A549 (cell line): ENCODE data around the gene CMAS. TPM values are rescaled to one million over a fixed set of nuclear protein-coding genes. Genes with fewer than 3 reads are reported as not detected.

Source experiments
- ATAC-seq, 2 experiments: fragments of 200-7000 bp in 1 of 2; fragments of >200 bp in 1 of 2; cut with Nextera tagmentation in 1 of 2; cut with Tn5 transposase in 1 of 2; 3 replicates each; pipeline versions ENCODE4 v1.8.0 to v1.9.1; 2018 to 2020; ENCODE audit warnings: mild to moderate bottlenecking in 1 of 2, moderate library complexity in 1 of 2
- CTCF ChIA-PET: fragments of 300-600 bp; sonication (Branson Sonifier 250); formaldehyde crosslinking; extraction: SDS; loops from one replicate; lab custom pipeline; 2021; ENCODE audit warnings: antibody characterized with exemption, inconsistent platforms; lab: Yijun Ruan, JAX
- POLR2A ChIA-PET: fragments of 350-600 bp; formaldehyde crosslinking; extraction: SDS; loops from one replicate; lab custom pipeline; 2021; ENCODE audit warnings: antibody characterized with exemption, inconsistent platforms; lab: Yijun Ruan, JAX
- DNase-seq, 2 experiments: peaks; one replicate each; pipeline versions ENCODE4 v3.0.0 to v3.0.0-alpha.2; 2011 to 2016; ENCODE audit warnings: low read depth in 1 of 2, low spot score in 1 of 2
- FAIRE-seq: peaks from 2 replicates; lab custom pipeline; 2011; peaks lifted over from hg19 to GRCh38; lab: Jason Lieb, UNC
- H3K27ac ChIP-seq, 2 experiments: fragments of >200 bp; sonication (Bioruptor Twin); formaldehyde crosslinking; 3 replicates each; pipeline ENCODE4 v1.5.1; 2016 to 2017
- H3K4me1 ChIP-seq: fragments of >200 bp; sonication (Bioruptor Twin); formaldehyde crosslinking; 3 replicates; pipeline ENCODE4 v1.6.1; 2016
- H3K4me2 ChIP-seq: fragments of >200 bp; sonication (Bioruptor Twin); formaldehyde crosslinking; 3 replicates; pipeline ENCODE4 v1.6.1; 2016
- H3K4me3 ChIP-seq: fragments of >200 bp; sonication (Bioruptor Twin); formaldehyde crosslinking; 3 replicates; pipeline ENCODE4 v1.5.1; 2016
- H3K9me3 ChIP-seq: fragments of >200 bp; sonication (Bioruptor Twin); formaldehyde crosslinking; 3 replicates; pipeline ENCODE4 v1.6.1; 2016
- BHLHE40 ChIP-seq: IDR thresholded peaks from 2 replicates; pipeline ENCODE4 v1.6.1; 2012; ENCODE audit warnings: low read depth, low read length, inconsistent platforms
- CBX2 ChIP-seq: fragments of 200-600 bp; sonication (generic); IDR thresholded peaks from 2 replicates; pipeline ENCODE4 v1.6.1; 2016; ENCODE audit warnings: low read depth, mild to moderate bottlenecking, borderline replicate concordance
- CBX8 ChIP-seq: fragments of 200-600 bp; sonication (generic); IDR thresholded peaks from 2 replicates; pipeline ENCODE4 v1.6.1; 2016
- CEBPB ChIP-seq, 2 experiments: fragments of >200 bp in 1 of 2; sonication (Bioruptor Twin) in 1 of 2; formaldehyde crosslinking in 1 of 2; IDR thresholded peaks; 2 replicates each; pipeline ENCODE4 v1.6.1; 2012 to 2016
- CHD2 ChIP-seq: fragments of 150-350 bp; IDR thresholded peaks from 2 replicates; pipeline ENCODE4 v1.6.1; 2014; ENCODE audit warnings: low read length; ENCODE audit not compliant: partially characterized antibody
- E2F6 ChIP-seq: IDR thresholded peaks from 2 replicates; pipeline ENCODE4 v1.6.1; 2012; ENCODE audit warnings: low read depth, borderline replicate concordance
- EHF ChIP-seq: fragments of 250-450 bp; sonication (Bioruptor Pico); IDR thresholded peaks from 2 replicates; pipeline ENCODE4 v1.5.0; 2020; ENCODE audit warnings: mild to moderate bottlenecking
- EHMT2 ChIP-seq: fragments of 200-600 bp; sonication (generic); IDR thresholded peaks from 2 replicates; pipeline ENCODE4 v1.6.1; 2016; ENCODE audit warnings: antibody characterized with exemption, low read depth, mild to moderate bottlenecking, moderate library complexity
- ELK1 ChIP-seq: fragments of 150-350 bp; IDR thresholded peaks from 2 replicates; pipeline ENCODE4 v1.6.1; 2014; ENCODE audit warnings: low read depth, mild to moderate bottlenecking, low read length
- EP300 ChIP-seq, 2 experiments: fragments of >200 bp; sonication (Bioruptor Twin); formaldehyde crosslinking; IDR thresholded peaks; 2 replicates in 1 of 2; 3 replicates in 1 of 2; pipeline ENCODE4 v1.6.1; 2016 to 2017
- FOSB ChIP-seq: fragments of 250-450 bp; sonication (Bioruptor Pico); IDR thresholded peaks from 2 replicates; pipeline ENCODE4 v1.5.0; 2020; ENCODE audit warnings: mild to moderate bottlenecking, moderate library complexity
- FOSL2 ChIP-seq, 2 experiments: fragments of 450-650 bp in 1 of 2; fragments of >200 bp in 1 of 2; sonication (Bioruptor Twin) in 1 of 2; formaldehyde crosslinking; IDR thresholded peaks; 2 replicates each; pipeline versions ENCODE4 v1.5.0 to v1.6.1; 2016 to 2020; ENCODE audit warnings: mild to moderate bottlenecking in 1 of 2, moderate library complexity in 1 of 2
- GATA3 ChIP-seq: IDR thresholded peaks from 2 replicates; pipeline ENCODE4 v1.6.1; 2012; ENCODE audit warnings: borderline replicate concordance
- HDAC2 ChIP-seq: fragments of 200-600 bp; sonication (generic); IDR thresholded peaks from 2 replicates; pipeline ENCODE4 v1.6.1; 2016
- HOXB13 ChIP-seq: fragments of 250-450 bp; sonication (Bioruptor Pico); IDR thresholded peaks from 2 replicates; pipeline ENCODE4 v1.5.0; 2020; ENCODE audit warnings: low read depth, mild to moderate bottlenecking, moderate library complexity
- HOXB5 ChIP-seq: fragments of 250-450 bp; sonication (Bioruptor Pico); IDR thresholded peaks from 2 replicates; pipeline ENCODE4 v1.5.0; 2020; ENCODE audit warnings: mild to moderate bottlenecking, moderate library complexity
- JUNB ChIP-seq: fragments of >200 bp; sonication (Bioruptor Twin); formaldehyde crosslinking; IDR thresholded peaks from 2 replicates; pipeline ENCODE4 v1.6.1; 2016
- KDM1A ChIP-seq: fragments of 200-600 bp; sonication (generic); IDR thresholded peaks from 2 replicates; pipeline ENCODE4 v1.6.1; 2016; ENCODE audit warnings: low read depth, mild to moderate bottlenecking
- MAZ ChIP-seq: fragments of 150-350 bp; IDR thresholded peaks from 2 replicates; pipeline ENCODE4 v1.6.1; 2014; ENCODE audit warnings: antibody characterized with exemption, low read depth, low read length, borderline replicate concordance
- NPAS2 ChIP-seq: fragments of 250-450 bp; sonication (Bioruptor Pico); IDR thresholded peaks from 2 replicates; pipeline ENCODE4 v1.8.0; 2022; ENCODE audit warnings: mild to moderate bottlenecking, moderate library complexity, borderline replicate concordance
- NR3C1 ChIP-seq: fragments of >200 bp; sonication (Bioruptor Twin); formaldehyde crosslinking; IDR thresholded peaks from 3 replicates; pipeline ENCODE4 v1.6.1; 2017
- POLR2A ChIP-seq: IDR thresholded peaks from 2 replicates; pipeline ENCODE4 v1.6.1; 2012; ENCODE audit warnings: mild to moderate bottlenecking, low read length
- RAD21 ChIP-seq, 2 experiments: fragments of >200 bp in 1 of 2; sonication (Bioruptor Twin) in 1 of 2; formaldehyde crosslinking in 1 of 2; IDR thresholded peaks in 1 of 2; conservative IDR thresholded peaks in 1 of 2; 2 replicates in 1 of 2; 3 replicates in 1 of 2; pipeline ENCODE4 v1.6.1; 2012 to 2018; ENCODE audit warnings: inconsistent platforms in 1 of 2
- RFX5 ChIP-seq: fragments of 450-650 bp; IDR thresholded peaks from 2 replicates; pipeline ENCODE4 v1.7.1; 2014; ENCODE audit warnings: antibody characterized with exemption, mild to moderate bottlenecking, moderate library complexity
- SREBF2 ChIP-seq: fragments of 450-650 bp; IDR thresholded peaks from 2 replicates; pipeline ENCODE4 v1.6.1; 2014; ENCODE audit warnings: mild to moderate bottlenecking, moderate library complexity
- TP53 ChIP-seq: fragments of 250-450 bp; sonication (Bioruptor Pico); IDR thresholded peaks from 2 replicates; pipeline ENCODE4 v1.5.0; 2021; ENCODE audit warnings: mild to moderate bottlenecking, moderate library complexity
- ZFP36 ChIP-seq: fragments of 450-650 bp; IDR thresholded peaks from 2 replicates; pipeline ENCODE4 v1.6.1; 2014; ENCODE audit warnings: borderline replicate concordance; ENCODE audit not compliant: partially characterized antibody
- WGBS: methylation state at CpG from one replicate; pipeline ENCODE4 v1.1.6; 2017; ENCODE audit errors: missing lambda C conversion rate; 5-methylcytosine and 5-hydroxymethylcytosine counted together
- polyA plus RNA-seq, 4 experiments: library from polyadenylated mRNA; depleted of rRNA in 3 of 4; stranded (reverse); fragments of >200 nt; fragmentation: RNase III in 1 of 4; extraction: RNeasy Plus Mini Kit Qiagen cat#74134 plus additional on column Dnase treatment in 1 of 4; gene quantifications; 2 replicates in 3 of 4; 3 replicates in 1 of 4; pipeline ENCODE4 v1.2.3, GENCODE V29; 2011 to 2017
- TF ChIP-seq, protein P1 (sequence below): fragments of >200 bp; sonication (Bioruptor Twin); formaldehyde crosslinking; IDR thresholded peaks from 3 replicates; pipeline ENCODE4 v1.5.1; 2016
- TF ChIP-seq, protein P2 (sequence below): IDR thresholded peaks from 2 replicates; pipeline ENCODE4 v1.6.1; 2012
- TF ChIP-seq, protein P3 (sequence below): fragments of 450-650 bp; IDR thresholded peaks from 2 replicates; pipeline ENCODE4 v1.6.1; 2014; ENCODE audit warnings: antibody characterized with exemption
- TF ChIP-seq, protein P4 (sequence below): fragments of 250-450 bp; sonication (Bioruptor Pico); IDR thresholded peaks from 2 replicates; pipeline ENCODE4 v1.5.0; 2020; ENCODE audit warnings: low read depth, mild to moderate bottlenecking, moderate library complexity

The CMAS gene
- polyA plus RNA-seq, 2 of the 4 experiments (the other 2 are of a cell fraction), result 47.1 to 68.2 TPM

DNA sequence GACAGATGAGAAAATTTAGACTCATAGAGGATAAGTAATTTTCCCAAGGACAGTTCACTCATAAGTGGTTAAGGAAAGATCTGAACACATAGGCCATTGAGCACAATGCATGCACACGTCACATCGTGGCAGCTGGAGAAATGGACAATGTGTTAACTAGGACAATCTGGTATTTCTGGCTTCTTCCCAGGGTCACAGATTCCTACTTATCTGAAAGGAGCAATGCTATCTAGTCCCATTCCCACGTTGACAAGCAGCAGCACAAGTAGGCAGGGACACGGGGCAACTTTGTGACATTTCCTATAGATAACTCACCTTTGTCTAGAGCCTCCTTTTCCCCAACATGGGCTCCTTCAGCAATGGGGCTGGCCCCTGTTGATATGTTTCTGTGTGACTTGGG, 6.7 kb upstream of the CMAS start:
- ChIA-PET CTCF (no interaction called here), POLR2A (no interaction called here)
- Histone ChIP-seq H3K4me3 (no peak overlapping the region), H3K9me3 (no peaks in the 10 kb centered on the region), H3K27ac (no peak overlapping the region), H3K4me1 (peaks cover 25% of the 10 kb centered on the region; the same call in 2 of the 3 replicates), H3K4me2 (no peak overlapping the region)
- no peak for TF ChIP-seq HOXB5
- no peak for TF ChIP-seq HDAC2
- no peak for TF ChIP-seq CBX2
- no peak for TF ChIP-seq POLR2A
- TF ChIP-seq E2F6, result no peak
- TF ChIP-seq ZFP36, result no peak
- no peak for TF ChIP-seq TP53 (CRISPR knock-in tag)
- no peak for TF ChIP-seq FOSB (CRISPR knock-in tag)
- no peak for TF ChIP-seq RFX5
- TF ChIP-seq BHLHE40, result no peak
- TF ChIP-seq, protein P1, sequence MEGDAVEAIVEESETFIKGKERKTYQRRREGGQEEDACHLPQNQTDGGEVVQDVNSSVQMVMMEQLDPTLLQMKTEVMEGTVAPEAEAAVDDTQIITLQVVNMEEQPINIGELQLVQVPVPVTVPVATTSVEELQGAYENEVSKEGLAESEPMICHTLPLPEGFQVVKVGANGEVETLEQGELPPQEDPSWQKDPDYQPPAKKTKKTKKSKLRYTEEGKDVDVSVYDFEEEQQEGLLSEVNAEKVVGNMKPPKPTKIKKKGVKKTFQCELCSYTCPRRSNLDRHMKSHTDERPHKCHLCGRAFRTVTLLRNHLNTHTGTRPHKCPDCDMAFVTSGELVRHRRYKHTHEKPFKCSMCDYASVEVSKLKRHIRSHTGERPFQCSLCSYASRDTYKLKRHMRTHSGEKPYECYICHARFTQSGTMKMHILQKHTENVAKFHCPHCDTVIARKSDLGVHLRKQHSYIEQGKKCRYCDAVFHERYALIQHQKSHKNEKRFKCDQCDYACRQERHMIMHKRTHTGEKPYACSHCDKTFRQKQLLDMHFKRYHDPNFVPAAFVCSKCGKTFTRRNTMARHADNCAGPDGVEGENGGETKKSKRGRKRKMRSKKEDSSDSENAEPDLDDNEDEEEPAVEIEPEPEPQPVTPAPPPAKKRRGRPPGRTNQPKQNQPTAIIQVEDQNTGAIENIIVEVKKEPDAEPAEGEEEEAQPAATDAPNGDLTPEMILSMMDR, result no peak
- no peak for TF ChIP-seq EHF
- no peak for TF ChIP-seq HOXB13 (CRISPR knock-in tag)
- ATAC-seq (no peak), FAIRE-seq (no peak), DNase-seq (no peak)
- 57% methylated on average over 4 of the region's 4 CpGs for WGBS

GRCh38 chr12:22042976-22043669, 2.9 kb upstream of the CMAS start:
- Histone ChIP-seq H3K9me3 (no peaks in the 10 kb centered on the region), H3K4me3 (no peak overlapping the region), H3K27ac (peak overlapping the region; percentile 29 to 40; a peak in 2 of 6 replicates), H3K4me1 (peaks cover 33% of the 10 kb centered on the region; the same call in 2 of the 3 replicates), H3K4me2 (peak overlapping the region; percentile 59)
- DNase-seq, result peak in 1 of 2 experiments; percentile 28
- 42% methylated on average over 9 of the region's 9 CpGs for WGBS
- ATAC-seq, result peak in 1 of 2 experiments; percentile 9; a peak in 1 of 6 replicates
- CTCF ChIA-PET, result no interaction called here
- POLR2A ChIA-PET, result no interaction called here
- no peak for FAIRE-seq
- no peak for TF ChIP-seq NPAS2
- TF ChIP-seq CBX2, result no peak
- TF ChIP-seq RAD21 (conservative IDR thresholded peaks at IDR 0.05 in 1 of 2, IDR thresholded peaks at IDR 0.05 in 1 of 2), result no peak
- TF ChIP-seq, protein P2, sequence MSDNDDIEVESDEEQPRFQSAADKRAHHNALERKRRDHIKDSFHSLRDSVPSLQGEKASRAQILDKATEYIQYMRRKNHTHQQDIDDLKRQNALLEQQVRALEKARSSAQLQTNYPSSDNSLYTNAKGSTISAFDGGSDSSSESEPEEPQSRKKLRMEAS, result no peak
- TF ChIP-seq SREBF2, result no peak
- peak; percentile 17; the same call in 1 of the 2 replicates for TF ChIP-seq JUNB
- TF ChIP-seq FOSL2 (IDR thresholded peaks at IDR 0.05), result no peak
- TF ChIP-seq FOSL2 (CRISPR knock-in tag; IDR thresholded peaks at IDR 0.05), result peak; percentile 48
- TF ChIP-seq CBX8, result no peak
- TF ChIP-seq, protein P3, sequence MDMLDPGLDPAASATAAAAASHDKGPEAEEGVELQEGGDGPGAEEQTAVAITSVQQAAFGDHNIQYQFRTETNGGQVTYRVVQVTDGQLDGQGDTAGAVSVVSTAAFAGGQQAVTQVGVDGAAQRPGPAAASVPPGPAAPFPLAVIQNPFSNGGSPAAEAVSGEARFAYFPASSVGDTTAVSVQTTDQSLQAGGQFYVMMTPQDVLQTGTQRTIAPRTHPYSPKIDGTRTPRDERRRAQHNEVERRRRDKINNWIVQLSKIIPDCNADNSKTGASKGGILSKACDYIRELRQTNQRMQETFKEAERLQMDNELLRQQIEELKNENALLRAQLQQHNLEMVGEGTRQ, result no peak

DNA sequence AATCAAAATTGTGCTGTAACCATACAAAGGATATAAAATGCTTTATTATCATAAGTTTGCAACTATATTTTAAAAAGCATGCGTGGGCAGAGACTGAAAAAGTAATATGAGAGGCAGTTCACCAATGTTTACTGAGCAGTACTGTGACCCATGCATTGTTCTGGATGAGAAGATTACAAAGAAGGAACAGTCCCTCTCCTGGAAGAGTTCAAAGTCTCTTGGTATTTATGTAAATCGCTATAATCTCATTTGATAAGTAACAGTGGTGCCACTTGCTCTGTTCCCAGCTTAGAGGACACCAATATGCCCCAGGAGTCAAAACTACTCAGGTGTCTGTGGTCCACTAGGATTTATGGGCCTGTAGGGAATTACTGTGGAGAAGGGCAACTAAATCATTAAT, 2.1 kb upstream of the CMAS start:
- peaks cover 33% of the 10 kb centered on the region; the same call in 2 of the 3 replicates for H3K4me1 ChIP-seq
- ChIA-PET CTCF (no interaction called here), POLR2A (no interaction called here)
- WGBS, result 47% methylated on average over 2 of the region's 2 CpGs
- no peaks in the 10 kb centered on the region for H3K9me3 ChIP-seq
- H3K4me2 ChIP-seq, result peak overlapping the region; percentile 59
- H3K27ac ChIP-seq, result no peak overlapping the region
- ATAC-seq, result no peak
- H3K4me3 ChIP-seq, result no peak overlapping the region
- FAIRE-seq, result no peak
- DNase-seq, result no peak
- no peak for TF ChIP-seq HOXB5
- TF ChIP-seq CBX2, result no peak
- TF ChIP-seq, protein P4, sequence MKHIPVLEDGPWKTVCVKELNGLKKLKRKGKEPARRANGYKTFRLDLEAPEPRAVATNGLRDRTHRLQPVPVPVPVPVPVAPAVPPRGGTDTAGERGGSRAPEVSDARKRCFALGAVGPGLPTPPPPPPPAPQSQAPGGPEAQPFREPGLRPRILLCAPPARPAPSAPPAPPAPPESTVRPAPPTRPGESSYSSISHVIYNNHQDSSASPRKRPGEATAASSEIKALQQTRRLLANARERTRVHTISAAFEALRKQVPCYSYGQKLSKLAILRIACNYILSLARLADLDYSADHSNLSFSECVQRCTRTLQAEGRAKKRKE (CRISPR knock-in tag), result no peak
- TF ChIP-seq ELK1, result no peak
- TF ChIP-seq CHD2, result no peak
- TF ChIP-seq NR3C1, result no peak
- no peak for TF ChIP-seq MAZ
- no peak for TF ChIP-seq KDM1A
- TF ChIP-seq CEBPB (IDR thresholded peaks at IDR 0.05), result no peak
- TF ChIP-seq GATA3, result no peak
- no peak for TF ChIP-seq EP300 (IDR thresholded peaks at IDR 0.05)
- no peak for TF ChIP-seq FOSB (CRISPR knock-in tag)
- TF ChIP-seq RAD21 (conservative IDR thresholded peaks at IDR 0.05 in 1 of 2, IDR thresholded peaks at IDR 0.05 in 1 of 2), result no peak
- TF ChIP-seq EHMT2, result no peak
